ENCODE results near the gene PNMA8B. TPM values are rescaled to one million over a fixed set of nuclear protein-coding genes. Genes with fewer than 3 reads are reported as not detected.

The PNMA8B gene
- total RNA-seq, 2 donors from 2014 or later: 3.1 to 5.9 TPM

DNA sequence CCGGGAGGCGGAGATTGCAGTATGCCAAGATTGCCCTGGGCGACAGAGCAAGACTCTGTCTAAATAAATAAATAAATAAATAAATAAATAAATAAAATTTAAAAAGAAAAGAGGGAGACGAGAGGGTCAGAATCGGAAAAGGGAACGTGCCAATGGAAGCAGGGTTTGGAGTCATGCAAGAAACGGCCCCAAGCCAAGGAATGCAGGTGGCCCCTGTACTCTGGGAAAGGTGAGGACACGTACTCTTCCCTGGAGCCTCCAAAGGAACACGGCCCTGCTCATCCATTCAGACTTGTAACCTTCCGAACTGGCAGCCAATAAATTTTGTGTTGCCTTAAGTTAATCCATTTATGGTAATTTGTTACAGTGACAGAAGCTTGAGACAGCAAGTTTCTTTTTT is 47.1 kb downstream of the PNMA8B start:
- WGBS, 2 experiments (ENCODE audit: insufficient coverage in 1 of 2, insufficient read length in 1 of 2): 88% methylated on average over 6 to 9 of the region's 10 CpGs
- no peak overlapping the region for H3K27ac Mint-ChIP-seq
- H3K4me1 Mint-ChIP-seq: no peaks in the 10 kb centered on the region
- no peaks in the 10 kb centered on the region for H3K36me3 ChIP-seq (ENCODE audit: control insufficient read depth, insufficient read depth, low read length)
- peaks cover 9% of the 10 kb centered on the region for H3K9me3 ChIP-seq (ENCODE audit: control insufficient read depth, low read length)
- no peak overlapping the region for H3K4me3 ChIP-seq (ENCODE audit: low read length)
- H3K27ac ChIP-seq (ENCODE audit: low read depth, low read length): no peak overlapping the region
- no peak overlapping the region for H3K4me3 Mint-ChIP-seq
- peaks cover 4% of the 10 kb centered on the region for H3K36me3 Mint-ChIP-seq (ENCODE audit: low read depth)
- no peaks in the 10 kb centered on the region for H3K4me1 ChIP-seq (ENCODE audit: control insufficient read depth, insufficient read depth, low read length)
- no peak for DNase-seq
- TF ChIP-seq, protein P1, sequence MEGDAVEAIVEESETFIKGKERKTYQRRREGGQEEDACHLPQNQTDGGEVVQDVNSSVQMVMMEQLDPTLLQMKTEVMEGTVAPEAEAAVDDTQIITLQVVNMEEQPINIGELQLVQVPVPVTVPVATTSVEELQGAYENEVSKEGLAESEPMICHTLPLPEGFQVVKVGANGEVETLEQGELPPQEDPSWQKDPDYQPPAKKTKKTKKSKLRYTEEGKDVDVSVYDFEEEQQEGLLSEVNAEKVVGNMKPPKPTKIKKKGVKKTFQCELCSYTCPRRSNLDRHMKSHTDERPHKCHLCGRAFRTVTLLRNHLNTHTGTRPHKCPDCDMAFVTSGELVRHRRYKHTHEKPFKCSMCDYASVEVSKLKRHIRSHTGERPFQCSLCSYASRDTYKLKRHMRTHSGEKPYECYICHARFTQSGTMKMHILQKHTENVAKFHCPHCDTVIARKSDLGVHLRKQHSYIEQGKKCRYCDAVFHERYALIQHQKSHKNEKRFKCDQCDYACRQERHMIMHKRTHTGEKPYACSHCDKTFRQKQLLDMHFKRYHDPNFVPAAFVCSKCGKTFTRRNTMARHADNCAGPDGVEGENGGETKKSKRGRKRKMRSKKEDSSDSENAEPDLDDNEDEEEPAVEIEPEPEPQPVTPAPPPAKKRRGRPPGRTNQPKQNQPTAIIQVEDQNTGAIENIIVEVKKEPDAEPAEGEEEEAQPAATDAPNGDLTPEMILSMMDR (conservative IDR thresholded peaks at IDR 0.05): no peak
- peaks cover 9% of the 10 kb centered on the region for H3K9me3 Mint-ChIP-seq
- peaks cover 2% of the 10 kb centered on the region for H3K27me3 Mint-ChIP-seq (ENCODE audit: insufficient read depth)
- H3K9ac ChIP-seq (ENCODE audit: extremely low read depth, low read length, poor library complexity, severe bottlenecking): no peak overlapping the region
- no peaks in the 10 kb centered on the region for H3K27me3 ChIP-seq (ENCODE audit: control insufficient read depth, insufficient read depth, low read length, poor library complexity, severe bottlenecking)

DNA sequence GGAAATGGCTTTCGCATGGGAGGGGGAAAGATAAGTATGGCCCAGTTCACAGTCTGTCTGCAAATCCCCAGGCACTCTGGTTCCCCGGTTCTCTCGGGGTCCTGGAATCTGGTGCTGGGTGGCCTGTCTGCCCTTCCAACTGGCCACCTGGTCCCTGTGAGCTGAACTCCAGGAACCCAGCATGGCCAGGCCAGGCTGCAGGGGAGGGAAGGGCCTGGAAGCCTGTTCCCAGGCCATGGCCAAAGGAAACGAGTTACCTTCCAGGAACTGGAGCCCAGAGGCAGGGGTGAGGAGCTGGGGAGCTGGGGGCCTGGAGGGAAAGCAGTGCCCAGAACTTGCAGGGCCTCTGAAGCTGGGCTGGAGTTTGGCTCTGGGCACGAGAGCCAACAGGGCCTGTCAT is 47.8 kb downstream of the PNMA8B start:
- H3K27ac Mint-ChIP-seq: no peak overlapping the region

DNA sequence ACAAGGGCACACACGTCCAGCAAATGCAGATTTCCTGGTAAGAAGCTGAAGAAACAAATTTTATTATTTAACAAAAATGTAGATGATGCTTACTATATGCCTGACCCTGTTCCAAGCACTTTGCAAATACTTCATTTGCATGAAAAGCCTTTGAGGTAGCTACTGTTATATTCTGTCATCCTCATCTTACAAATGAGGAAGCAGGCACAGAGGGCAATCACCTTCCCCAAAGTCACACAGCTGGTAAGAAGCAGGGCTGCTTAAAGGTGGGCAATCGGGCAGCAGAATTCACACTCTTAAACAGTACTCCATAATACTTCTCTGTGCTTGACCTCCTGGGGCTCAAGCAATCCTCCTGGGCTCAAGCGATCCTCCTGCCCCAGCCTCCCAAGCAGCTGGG is 48.7 kb downstream of the PNMA8B start:
- Mint-ChIP-seq H3K27me3 (ENCODE audit: insufficient read depth) (peaks cover 2% of the 10 kb centered on the region), H3K27ac (no peak overlapping the region), H3K4me3 (no peak overlapping the region), H3K4me1 (no peaks in the 10 kb centered on the region), H3K9me3 (peaks cover 9% of the 10 kb centered on the region), H3K36me3 (ENCODE audit: low read depth) (peaks cover 4% of the 10 kb centered on the region)
- Histone ChIP-seq H3K9me3 (ENCODE audit: control insufficient read depth, low read length) (peaks cover 9% of the 10 kb centered on the region), H3K27ac (ENCODE audit: low read depth, low read length) (no peak overlapping the region), H3K4me1 (ENCODE audit: control insufficient read depth, insufficient read depth, low read length) (no peaks in the 10 kb centered on the region), H3K9ac (ENCODE audit: extremely low read depth, low read length, poor library complexity, severe bottlenecking) (no peak overlapping the region), H3K27me3 (ENCODE audit: control insufficient read depth, insufficient read depth, low read length, poor library complexity, severe bottlenecking) (no peaks in the 10 kb centered on the region), H3K4me3 (ENCODE audit: low read length) (no peak overlapping the region), H3K36me3 (ENCODE audit: control insufficient read depth, insufficient read depth, low read length) (no peaks in the 10 kb centered on the region)
- no peak for DNase-seq
- 77% methylated on average over 2 of the region's 3 CpGs; no CpG with 5 or more reads in 1 of the 2 experiments for WGBS, 2 experiments (ENCODE audit: insufficient coverage in 1 of 2, insufficient read length in 1 of 2)
- TF ChIP-seq, protein P1 (conservative IDR thresholded peaks at IDR 0.05): no peak

More for the DNA sequence above, 47.8 kb downstream of the PNMA8B start:
- no peak for DNase-seq
- H3K36me3 Mint-ChIP-seq (ENCODE audit: low read depth): peaks cover 4% of the 10 kb centered on the region
- Histone ChIP-seq H3K4me1 (ENCODE audit: control insufficient read depth, insufficient read depth, low read length) (no peaks in the 10 kb centered on the region), H3K9ac (ENCODE audit: extremely low read depth, low read length, poor library complexity, severe bottlenecking) (no peak overlapping the region), H3K27ac (ENCODE audit: low read depth, low read length) (no peak overlapping the region), H3K4me3 (ENCODE audit: low read length) (no peak overlapping the region), H3K36me3 (ENCODE audit: control insufficient read depth, insufficient read depth, low read length) (no peaks in the 10 kb centered on the region), H3K9me3 (ENCODE audit: control insufficient read depth, low read length) (peaks cover 9% of the 10 kb centered on the region), H3K27me3 (ENCODE audit: control insufficient read depth, insufficient read depth, low read length, poor library complexity, severe bottlenecking) (no peaks in the 10 kb centered on the region)
- WGBS, 2 experiments (ENCODE audit: insufficient coverage in 1 of 2, insufficient read length in 1 of 2): 90 to 93% methylated on average over 3 to 5 of the region's 5 CpGs
- no peak overlapping the region for H3K4me3 Mint-ChIP-seq
- H3K9me3 Mint-ChIP-seq: peaks cover 9% of the 10 kb centered on the region
- TF ChIP-seq, protein P1 (conservative IDR thresholded peaks at IDR 0.05): no peak
- H3K27me3 Mint-ChIP-seq (ENCODE audit: insufficient read depth): peaks cover 2% of the 10 kb centered on the region
- H3K4me1 Mint-ChIP-seq: no peaks in the 10 kb centered on the region
